GM19324 (cell line): ENCODE measurements around the gene PKMYT1.

Experiments
- ATAC-seq: cut with Tn5 transposase; IDR thresholded peaks from one replicate; pipeline ENCODE4 v1.9.1; 2021; ENCODE audit warnings: mild to moderate bottlenecking, moderate library complexity; ENCODE audit not compliant: unreplicated experiment, low FRiP score

PKMYT1 gene

GRCh38 chr16:2975161-2975795, 5.0 kb downstream of the PKMYT1 start:
- ATAC-seq: no peak

GRCh38 chr16:2974319-2975056, 5.8 kb downstream of the PKMYT1 start:
- ATAC-seq: no peak

- ATAC-seq: no peak
Measured at GRCh38 chr16:2973605-2974318, 6.5 kb downstream of the PKMYT1 start.

- ATAC-seq: no peak
Measured at GRCh38 chr16:2973093-2973492, 7.2 kb downstream of the PKMYT1 start.

GRCh38 chr16:2971985-2972784, 8.1 kb downstream of the PKMYT1 start:
- no peak for ATAC-seq

GRCh38 chr16:2971134-2971984, 8.9 kb downstream of the PKMYT1 start:
- ATAC-seq: no peak

- no peak for ATAC-seq
Measured at GRCh38 chr16:2970563-2970962, 9.7 kb downstream of the PKMYT1 start.

- peak; percentile 33 for ATAC-seq
Measured at GRCh38 chr16:2969545-2970521, 10.4 kb downstream of the PKMYT1 start.

- ATAC-seq: peak; percentile 75
Measured at GRCh38 chr16:2968738-2969544, 11.3 kb downstream of the PKMYT1 start, which contains the start of gene PAQR4. Gene PAQR4 (plus strand): TSS chr16:2969348. CDS start chr16:2969675, 327 bp downstream.

GRCh38 chr16:2968368-2968737, 11.9 kb downstream of the PKMYT1 start:
- no peak for ATAC-seq

- no peak for ATAC-seq
Measured at GRCh38 chr16:2967721-2968161, 12.5 kb downstream of the PKMYT1 start.

- ATAC-seq: no peak
Measured at GRCh38 chr16:2967211-2967631, 13.0 kb downstream of the PKMYT1 start.

- ATAC-seq: no peak
Measured at GRCh38 chr16:2966808-2967191, 13.4 kb downstream of the PKMYT1 start.

- ATAC-seq: no peak
Measured at GRCh38 chr16:2966043-2966807, 14.0 kb downstream of the PKMYT1 start.

GRCh38 chr16:2964475-2965336, 15.5 kb downstream of the PKMYT1 start:
- no peak for ATAC-seq
